GM21515 (cell line): Measurements from ENCODE around the gene MOK.

Experiments
- ATAC-seq: cut with Tn5 transposase; IDR thresholded peaks from one replicate; pipeline ENCODE4 v1.9.1; 2021; ENCODE audit not compliant: unreplicated experiment

The MOK gene

DNA sequence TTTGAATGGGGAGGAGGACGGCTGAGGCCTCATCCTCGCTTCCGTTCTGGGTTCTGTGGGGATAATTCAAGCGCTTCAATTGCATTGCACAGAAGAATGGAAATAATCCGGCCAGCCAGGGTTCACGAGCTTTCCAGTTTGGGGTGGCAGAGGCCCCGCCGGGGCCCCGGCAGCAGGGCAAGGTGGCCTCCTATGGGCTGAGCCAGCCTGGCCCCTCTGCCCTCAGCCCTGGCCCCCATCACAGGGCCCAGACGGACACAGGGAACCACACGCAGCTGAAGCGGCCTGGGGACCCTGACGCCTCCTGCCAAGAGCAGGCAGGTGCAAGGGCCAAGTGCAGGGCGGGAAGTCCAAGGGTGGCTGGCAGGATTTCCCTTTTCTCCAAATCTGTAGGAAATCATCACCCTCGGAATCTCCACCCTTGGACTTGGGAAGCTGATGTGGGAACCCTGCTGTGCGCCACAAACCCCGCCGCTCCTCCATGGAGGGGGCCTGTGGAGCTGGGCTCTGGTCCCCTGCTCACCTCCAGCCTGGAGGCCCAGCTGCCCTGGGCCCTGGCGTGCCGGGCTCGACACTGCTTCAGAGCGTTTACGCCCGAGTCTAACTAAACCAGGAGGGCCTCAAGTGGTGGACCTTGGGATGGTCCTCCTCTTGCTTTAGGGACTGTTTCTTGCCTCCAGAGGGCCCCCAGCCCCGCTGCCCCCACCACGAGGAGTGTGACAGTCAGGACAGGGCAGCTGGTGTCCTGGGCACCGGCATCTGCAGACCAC lies 78.4 kb downstream of the MOK start:
- no peak for ATAC-seq

DNA sequence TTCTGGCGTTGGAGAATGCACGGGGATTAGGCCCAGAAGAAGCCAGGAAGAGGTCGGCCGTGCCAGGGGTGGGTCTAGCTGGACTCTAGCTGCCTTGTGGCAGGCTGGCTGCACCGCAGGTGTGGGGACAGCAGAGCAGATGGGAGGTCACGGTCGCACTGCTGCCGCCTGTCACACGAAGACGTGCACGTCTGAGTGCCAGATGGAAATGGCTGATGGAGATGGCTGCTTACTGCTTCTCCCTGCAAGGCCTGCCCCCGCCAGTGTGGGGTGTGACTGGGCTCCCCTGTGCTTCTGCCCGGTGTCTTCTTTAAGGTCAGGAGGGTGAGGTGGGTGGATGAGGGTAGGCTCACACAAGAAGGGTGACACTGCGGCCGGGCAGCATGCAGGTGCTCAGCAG lies 79.0 kb downstream of the MOK start:
- no peak for ATAC-seq

DNA sequence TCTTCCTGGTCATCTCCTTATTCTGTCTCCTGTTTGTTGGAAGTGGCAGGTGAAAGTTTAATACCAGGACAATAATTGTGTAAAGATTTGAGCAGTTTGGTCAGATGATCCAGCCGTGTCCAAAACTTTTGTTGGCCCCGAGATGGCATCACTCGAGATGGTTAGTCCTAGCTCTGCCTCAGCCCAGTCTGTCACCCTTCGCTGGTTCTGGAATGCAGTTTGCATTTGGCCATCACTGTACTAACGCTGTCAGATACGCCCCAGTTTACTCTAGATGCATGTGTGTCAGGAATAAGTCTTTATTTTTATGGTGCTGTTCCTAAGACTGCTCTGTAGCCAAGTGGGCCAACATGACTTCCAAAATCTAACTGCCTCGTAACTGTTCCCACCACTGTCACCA lies 79.6 kb downstream of the MOK start:
- no peak for ATAC-seq

DNA sequence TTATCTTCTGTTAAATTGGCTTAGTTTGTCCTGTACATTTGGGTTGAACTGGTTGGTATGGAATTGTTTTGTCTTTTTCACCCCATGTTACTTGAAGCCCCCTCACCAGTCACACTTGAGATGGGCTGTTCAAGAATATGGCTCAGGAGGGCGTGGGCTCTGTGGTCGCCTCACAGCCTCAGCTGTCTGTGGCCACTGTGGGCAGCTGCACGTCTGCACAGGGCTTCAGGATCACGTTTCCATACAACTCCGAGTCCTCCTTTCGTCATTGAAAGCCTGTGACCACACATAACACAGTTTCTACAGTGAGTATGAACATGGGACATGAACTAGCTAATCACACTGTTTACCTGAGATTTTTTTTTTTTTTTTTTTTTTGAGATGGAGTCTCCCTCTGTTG lies 81.3 kb downstream of the MOK start:
- ATAC-seq = no peak

DNA sequence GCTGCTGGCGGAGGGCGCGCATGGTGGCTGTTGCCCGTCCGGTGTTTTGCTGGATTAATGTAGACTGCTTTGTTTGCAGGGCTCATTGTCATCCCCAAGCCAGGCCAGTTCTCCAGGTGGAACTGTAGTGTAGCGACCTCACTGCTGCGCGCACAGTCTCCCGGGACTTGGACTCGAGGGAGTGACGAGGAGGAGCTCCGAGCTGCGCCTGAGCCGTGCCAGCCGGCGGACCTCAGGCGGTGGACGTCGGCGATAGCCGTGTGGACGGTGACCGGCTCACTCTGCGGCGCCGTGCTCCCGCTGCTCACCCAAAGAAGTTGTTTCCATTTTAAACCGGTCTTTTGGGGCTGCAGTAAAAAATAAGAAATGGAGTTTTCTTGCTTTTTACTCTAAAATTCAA lies 82.2 kb downstream of the MOK start:
- no peak for ATAC-seq

DNA sequence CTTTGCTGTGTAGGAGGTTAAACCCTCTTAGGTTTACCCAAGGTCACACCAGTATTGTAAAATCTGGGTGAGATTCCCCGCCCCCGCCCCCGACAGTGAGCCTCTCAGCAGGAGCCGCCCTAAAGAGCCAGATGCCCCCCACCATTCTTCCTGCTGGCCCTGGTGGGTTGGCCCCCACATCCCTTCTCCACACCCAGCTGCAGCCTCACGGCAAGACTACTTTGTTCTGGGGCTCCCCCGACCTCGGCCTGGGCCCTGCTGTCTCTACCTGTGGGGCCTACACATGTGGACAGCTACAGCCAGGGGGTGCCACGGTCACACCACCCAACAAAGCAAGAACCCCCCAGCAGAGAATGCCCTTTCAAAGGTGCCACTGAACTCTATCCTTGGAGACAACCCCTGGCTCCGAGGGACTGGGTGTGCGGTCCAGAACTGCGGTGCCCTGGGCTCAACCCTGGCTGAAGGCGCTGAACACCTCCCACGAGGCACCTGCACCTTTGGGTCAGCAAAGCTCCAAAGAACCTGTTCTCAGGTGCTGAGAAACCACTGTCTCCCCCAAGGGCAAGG lies 82.9 kb downstream of the MOK start:
- ATAC-seq = no peak

DNA sequence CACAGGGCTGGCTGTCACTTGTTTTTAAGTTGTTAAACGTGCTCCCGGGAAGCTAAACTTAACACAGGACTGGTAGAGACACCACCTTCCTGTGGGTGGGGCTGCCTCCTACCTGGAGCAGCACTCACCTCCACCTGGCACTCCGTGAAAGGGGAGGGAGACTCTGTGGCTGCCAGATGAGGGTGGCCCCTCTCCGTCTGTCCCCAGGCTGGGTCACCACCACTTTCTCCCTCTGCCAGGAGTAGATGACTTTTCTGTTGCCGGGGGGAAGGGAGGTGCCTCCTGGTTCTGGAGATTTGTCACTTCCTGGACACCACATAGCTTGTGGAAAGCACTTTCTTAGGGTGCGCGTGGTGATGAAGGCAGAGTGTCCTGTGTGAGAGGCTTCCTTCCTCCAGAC lies 83.9 kb downstream of the MOK start:
- no peak for ATAC-seq

DNA sequence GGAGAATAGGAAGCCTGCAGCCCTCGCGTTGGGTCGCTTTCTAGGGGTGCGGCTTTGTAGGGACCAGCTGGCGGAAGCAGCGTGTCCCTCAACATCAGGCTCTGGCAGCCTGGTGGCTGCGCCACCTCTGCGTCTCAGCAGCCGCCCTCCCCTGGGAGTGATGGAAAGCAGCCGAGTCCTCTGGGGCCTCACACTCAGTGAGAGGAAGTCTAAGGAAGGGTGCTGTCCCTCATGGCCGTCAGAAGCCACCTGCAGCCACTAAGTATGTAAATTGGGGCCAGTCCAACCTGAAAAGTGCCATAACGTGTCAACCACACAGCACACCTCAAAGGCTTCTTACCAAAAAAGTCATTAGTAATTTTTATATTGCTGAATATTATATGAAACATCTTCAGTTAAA lies 84.9 kb downstream of the MOK start:
- ATAC-seq = peak; percentile 83

DNA sequence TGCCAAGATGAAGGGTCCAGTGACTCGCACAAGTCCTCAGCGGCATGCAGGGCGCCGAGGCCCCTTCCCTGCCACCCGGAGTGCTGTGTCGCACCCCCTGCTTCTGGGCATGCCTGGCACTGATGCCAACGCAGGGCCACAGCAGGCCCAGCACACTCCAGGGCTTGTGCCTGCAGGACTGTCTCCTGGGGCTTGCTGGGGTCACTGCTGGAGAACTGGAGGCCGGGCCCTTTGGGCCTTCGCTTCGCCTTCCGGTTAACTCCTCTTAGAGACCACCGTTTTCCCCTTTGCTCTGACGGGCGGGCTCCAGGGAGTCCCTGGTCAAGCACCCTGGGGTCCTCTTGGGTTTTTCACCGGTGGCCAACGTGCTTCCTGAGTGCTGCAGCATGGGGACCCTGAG lies 85.6 kb downstream of the MOK start:
- ATAC-seq = no peak

DNA sequence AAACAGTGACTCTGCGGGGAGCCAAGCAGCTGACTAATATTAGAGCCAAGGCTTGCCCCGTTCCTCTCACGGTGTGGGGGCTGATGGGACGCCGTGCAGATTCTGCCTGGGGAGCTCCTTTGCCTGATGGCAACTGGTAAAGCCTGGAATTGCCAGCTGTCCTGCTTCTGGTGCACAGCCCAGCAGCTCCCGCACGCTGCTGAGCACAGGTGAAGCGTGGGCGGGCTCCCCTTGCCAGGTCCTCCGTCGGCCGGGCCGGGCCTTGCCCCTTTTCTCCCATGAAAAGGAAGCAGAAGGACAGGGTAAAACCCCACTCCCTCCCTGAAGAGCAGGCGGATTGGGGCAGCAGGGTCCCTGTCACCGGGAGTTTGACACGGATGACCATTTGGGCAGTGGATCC lies 86.3 kb downstream of the MOK start:
- no peak for ATAC-seq

DNA sequence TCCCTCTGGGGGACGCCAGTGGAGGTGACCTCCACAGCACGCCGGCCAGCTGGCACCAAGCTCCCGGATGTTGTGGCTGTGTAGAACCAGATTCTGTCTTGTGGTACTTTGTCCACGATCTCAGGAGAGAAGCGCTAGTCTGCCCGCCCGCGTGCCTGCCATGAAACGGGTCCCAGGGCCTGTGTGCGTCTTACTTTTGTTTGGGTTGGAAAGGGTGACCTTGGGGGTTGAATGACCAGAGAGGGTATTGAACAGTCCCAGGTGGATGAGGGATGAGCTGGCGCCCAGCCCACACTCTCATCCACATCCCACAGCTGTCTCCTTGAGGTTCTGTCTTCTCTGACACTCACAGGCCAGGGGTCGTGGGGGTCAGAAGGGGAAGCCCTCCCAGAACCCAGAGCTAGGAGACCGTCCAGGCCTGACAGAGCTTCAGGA lies 87.0 kb downstream of the MOK start:
- no peak for ATAC-seq

DNA sequence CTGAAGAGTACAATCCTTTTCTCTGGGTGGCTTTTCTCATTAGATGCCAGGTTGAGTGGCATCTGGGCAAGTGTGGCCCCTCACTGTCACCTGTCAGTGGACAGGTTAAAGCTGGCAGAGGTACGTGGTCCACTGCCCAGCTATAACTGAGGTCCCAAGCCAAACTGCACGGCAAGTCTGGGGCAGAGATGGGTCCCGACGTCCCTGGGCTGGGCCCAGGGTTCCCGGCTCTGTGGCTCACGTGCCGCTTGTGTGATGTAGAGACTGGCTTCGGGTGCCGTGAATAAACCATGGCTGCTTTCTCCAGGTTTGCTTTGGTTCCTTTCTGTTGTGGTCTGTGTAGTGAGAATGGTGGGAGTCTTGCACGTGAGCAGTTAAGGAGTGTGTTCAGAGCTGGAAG lies 87.6 kb downstream of the MOK start:
- no peak for ATAC-seq

DNA sequence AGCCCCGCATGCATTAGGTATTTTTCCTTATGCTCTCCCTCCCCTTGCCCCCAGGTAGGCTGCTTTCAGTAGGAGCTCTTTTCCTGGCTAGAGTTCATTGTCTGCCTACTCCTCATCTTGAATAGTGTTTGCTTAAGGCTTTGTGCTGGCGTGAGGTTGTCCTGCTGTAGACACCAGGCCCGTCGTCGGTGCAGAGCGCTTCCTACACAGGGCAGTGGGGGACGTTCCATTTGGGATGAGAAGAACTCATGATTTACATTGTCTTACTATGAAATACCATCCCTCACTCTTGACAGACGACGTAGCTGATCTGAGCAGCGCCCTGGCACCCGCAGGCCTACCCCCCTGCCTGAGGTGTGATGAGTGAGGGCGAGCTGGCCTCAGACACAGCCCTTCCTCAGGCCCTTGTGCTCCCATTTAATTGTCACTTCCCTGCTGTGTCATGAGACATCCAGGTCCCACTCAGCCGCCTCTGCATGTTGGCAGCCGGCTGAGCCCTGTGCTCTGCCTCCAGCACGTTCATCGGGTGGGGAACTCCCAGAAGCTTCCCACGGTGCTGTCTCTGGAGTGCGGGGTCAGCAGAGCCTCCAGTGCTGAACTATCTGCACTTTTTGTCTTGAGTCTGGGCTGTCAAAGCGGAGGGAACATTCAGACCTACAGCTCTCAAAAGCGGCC lies 89.3 kb downstream of the MOK start:
- no peak for ATAC-seq

DNA sequence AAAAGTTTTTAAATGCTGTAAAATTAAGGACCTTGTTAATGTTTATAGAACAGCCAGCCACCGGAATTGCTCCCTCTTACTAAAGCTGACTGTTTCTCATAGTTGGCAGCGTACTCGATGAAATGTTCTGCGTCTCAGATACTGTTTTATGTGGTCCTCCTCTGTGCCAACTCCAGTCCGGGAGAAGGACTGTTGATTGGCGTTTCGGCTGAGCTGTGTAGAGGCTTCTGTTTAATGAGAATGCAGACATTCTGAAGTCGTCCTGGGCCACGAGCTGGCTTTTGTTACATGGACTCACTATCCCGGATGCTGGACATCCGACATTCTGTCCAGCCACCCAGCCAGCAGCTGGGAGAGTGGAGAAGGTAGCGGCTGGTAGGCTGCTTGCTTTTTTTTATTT lies 89.9 kb downstream of the MOK start:
- ATAC-seq = no peak

DNA sequence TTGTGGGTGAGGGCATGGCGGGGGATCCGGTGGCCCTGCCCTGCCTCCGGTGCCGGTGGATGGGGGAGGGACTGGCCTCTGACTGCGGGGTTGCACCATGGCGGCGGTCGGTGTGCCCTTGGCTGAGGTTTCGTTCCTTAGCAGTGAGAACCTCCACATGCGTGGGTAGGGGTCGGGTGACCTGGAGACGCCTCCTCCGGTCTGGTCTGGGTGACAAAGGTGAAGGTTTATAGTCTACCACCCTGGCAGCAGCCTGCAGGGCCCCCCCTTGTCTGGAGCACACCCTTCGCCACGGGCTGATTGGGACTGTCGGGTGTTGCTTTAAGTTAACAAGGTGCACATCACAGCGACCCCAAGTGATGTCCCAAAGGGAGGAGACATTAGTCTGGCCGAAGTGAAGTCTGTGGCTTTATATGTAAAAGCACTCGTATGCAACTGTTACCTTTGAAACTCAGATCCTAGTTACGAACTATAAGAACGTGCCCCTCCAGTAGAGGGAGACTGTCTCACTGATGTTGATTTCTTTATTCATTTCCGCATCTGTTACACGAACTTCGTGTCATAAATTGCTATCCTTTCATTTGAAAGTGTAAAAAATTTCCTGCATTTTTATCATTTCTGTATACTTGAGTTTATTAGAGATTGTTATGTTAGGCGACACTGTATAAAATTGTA lies 90.8 kb downstream of the MOK start:
- no peak for ATAC-seq

DNA sequence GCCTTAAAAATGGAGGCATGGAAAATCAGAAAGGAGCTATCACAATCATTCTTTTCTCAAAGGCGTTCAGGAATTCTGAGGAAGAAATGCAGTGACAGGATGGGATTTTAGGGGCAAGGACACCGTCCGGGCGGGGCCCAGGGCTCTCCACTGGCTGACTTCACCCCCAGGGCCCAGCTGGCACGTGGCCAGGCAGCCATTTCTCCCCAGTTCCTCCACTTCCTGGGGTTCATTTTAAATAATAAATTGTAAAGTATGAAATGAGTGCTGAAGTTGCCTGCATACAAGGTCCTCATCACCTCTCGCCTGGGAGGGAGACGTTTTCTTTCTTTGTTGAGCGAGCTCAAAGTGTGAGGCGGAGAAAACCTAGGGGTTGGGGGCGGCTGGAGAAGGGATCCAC lies 91.5 kb downstream of the MOK start:
- ATAC-seq = no peak

DNA sequence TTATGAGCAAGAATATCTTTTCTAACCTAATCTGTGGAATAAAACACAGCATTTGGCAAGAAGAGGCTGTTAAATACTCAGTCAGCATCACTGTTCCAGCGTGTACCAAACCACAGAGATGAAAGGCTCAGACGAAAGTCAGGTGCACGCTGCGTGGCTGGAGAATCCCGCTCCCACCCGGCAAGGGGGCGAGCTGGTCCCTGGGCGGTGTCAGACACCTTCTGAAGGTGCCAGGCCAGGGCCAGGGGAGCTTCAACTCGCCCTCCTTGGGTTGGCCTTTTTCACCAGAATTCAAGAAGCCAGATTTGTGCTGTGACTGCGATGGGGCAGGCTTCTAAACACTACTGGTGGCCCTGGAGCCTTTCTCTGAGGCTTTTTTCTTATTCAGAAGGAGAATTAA lies 92.1 kb downstream of the MOK start:
- no peak for ATAC-seq

DNA sequence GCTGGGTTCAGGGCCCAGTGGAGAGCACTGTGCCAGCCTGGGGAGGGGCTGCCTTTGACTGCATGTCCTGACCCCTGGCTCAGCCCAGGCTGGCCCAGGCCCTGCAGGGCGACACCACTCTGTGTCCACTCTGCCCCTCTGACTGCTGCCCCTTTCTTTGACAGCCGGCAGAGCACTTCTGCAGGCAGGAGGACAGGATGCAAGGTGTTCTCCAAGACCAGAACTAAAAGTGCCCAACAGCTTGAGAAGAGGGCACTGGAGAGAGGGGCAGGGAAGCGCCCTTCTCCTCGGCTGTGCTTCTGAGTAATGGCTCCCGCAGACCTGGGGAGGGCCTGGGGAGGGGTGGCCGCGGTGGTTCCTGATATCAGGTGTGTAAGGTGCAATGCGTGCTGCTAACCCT lies 92.6 kb downstream of the MOK start:
- no peak for ATAC-seq

DNA sequence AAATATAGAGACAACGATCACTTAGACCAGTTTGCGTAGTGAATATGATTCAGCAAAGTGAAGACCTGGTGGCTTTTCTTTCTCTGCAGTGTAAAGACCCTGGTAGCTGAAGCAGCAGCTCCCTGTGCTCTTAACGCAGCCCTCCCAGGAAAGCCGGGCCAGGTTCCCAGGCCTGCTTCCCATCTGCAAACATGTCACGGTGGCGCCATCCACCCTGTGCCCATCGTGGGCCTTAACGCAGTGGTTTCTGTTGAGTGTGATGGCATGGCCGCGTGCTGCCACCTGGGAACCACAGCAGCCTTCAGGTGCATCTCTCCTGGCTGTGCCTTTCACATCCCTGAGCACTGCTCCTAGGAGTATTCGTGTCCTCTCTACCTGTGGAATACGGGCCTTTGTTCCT lies 93.7 kb downstream of the MOK start:
- ATAC-seq = no peak

DNA sequence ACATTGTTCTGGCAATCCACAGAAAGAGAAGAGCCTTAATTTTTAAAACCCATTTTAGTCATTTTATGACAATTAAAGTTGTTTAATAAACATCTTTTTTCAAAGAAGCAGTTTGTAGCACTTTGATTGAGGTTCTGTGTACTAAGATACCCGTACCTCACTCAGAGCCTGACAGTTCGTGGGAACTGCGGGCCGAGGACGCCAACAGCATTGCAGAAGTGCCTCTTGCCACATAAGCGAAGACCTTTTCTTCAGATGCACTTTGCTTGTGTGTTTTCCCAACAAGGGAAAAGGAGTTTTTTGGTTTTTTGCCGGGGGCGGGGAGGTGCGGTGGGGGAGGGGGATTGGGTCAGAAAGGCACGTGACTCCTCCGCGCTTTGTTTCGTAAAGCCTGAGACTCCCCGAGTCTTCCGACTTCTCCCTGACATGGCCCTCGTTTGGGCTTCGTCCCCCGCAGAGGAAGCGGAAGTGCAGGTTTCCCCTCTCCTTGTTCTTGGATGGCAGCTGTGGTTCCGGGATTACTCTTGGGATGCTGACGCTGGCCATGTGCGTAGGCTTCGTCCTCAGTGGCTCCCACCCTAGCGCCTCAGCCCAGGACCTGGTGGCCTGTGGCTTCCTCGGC lies 94.4 kb downstream of the MOK start:
- no peak for ATAC-seq

DNA sequence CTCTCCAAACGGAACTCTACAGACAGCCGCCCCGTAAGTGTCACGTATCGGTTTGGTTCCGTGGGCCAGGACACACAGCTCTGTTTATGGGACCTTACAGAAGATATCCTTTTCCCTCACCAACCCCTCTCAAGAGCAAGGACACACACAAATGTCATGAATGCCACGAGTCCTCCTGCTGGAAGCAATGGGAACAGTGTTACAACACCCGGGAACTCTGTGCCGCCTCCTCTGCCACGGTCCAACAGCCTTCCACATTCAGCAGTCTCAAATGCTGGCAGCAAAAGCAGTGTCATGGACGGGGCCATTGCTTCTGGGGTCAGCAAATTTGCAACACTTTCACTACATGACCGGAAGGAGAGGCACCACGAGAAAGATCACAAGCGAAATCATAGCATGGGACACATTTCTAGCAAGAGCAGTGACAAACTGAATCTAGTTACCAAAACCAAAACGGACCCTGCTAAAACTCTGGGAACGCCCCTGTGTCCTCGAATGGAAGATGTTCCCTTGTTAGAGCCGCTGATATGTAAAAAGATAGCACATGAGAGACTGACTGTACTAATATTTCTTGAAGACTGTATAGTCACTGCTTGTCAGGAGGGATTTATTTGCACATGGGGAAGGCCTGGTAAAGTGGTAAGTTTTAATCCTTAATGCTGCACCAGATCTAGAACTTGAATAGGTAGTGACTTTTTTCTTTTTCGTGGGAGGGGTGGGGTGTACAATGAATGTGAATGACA lies 95.6 kb downstream of the MOK start:
- no peak for ATAC-seq
